ENCODE data around the gene SPEF1. TPM values are rescaled to one million over a fixed set of nuclear protein-coding genes. Genes with fewer than 3 reads are reported as not detected.

Gene SPEF1
- total RNA-seq, 2 experiments from 2014 or later, result 0.14 TPM; not detected in 1

DNA sequence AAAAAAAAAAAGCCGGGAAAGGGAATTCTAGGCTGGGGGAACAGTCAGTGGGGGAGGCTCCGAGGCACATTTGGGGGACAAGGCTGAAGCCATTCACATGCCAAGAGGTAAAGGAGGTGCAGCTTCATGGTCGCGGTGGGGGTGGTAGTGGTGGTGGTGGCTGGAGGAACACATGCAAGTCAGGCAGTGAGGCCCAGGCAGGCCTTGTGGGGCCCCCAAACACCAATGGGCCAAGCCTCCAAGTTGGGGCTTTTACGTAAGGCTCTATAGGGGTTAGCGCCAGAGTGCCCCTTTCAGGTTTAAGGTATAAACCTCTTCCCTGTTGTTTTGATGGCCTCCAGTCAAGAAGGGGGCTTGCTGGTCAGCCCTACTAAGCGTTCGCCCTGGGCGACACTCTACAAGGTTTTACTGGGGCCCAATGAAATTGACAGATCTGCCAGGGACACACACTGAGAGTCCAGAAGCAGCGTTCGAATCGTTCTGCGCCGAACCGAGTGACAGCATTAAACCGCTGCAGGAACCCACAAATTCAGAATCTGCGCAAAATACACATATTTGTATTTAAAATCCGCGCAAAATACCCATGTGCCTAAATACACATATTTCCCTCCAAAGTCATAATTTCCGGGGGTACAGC is 38.3 kb upstream of the SPEF1 start:
- Mint-ChIP-seq H3K4me3 (peak overlapping the region; percentile 89), H3K27me3 (no peaks in the 10 kb centered on the region), H3K4me1 (peaks cover 39% of the 10 kb centered on the region), H3K9me3 (ENCODE audit: low read depth) (no peaks in the 10 kb centered on the region), H3K36me3 (ENCODE audit: low read depth) (peaks cover 13% of the 10 kb centered on the region), H3K27ac (peak overlapping the region; percentile 92)
- CTCF ChIA-PET, result interaction anchor here (0.6 to 4.3 kb wide), 13 partner anchors 10 to 559 kb away, joined by 3 to 44 read pairs (median 5); partner anchors contain the start of genes ADISSP and CENPB
- intact Hi-C loops (cut with DNase I, micrococcal nuclease), result loop anchor here (1.0 to 10.0 kb wide), 12 partner anchors 8 to 1717 kb away; partner anchors contain the start of genes ADISSP (in 2 of the 2), CENPB (in 2 of the 2), MAVS (in 2 of the 2) and ATRN (in 1 of the 2)
- no peak for ATAC-seq
- no peak for DNase-seq
- POLR2A ChIA-PET, result interaction anchor here (0.8 to 1.6 kb wide), 2 partner anchors 23 to 52 kb away, joined by 3 to 7 read pairs; partner anchors contain the start of genes ADISSP and CDC25B

GRCh38 chr20:3818155-3819151 is 37.2 kb upstream of the SPEF1 start:
- Mint-ChIP-seq H3K4me3 (no peak overlapping the region), H3K4me1 (peaks cover 46% of the 10 kb centered on the region), H3K9me3 (ENCODE audit: low read depth) (no peaks in the 10 kb centered on the region), H3K27me3 (no peaks in the 10 kb centered on the region), H3K36me3 (ENCODE audit: low read depth) (peaks cover 13% of the 10 kb centered on the region), H3K27ac (peak overlapping the region; percentile 38)
- intact Hi-C loops (cut with DNase I, micrococcal nuclease), result loop anchor here in 1 of 2 experiments (10.0 kb wide), 1 partner anchor 344 kb away; the partner anchor contains the start of gene ATRN
- CTCF ChIA-PET, result interaction anchor here (0.6 to 4.3 kb wide), 12 partner anchors 18 to 1309 kb away, joined by 3 to 44 read pairs (median 4); partner anchors contain the start of genes ADISSP, CDC25B and CENPB
- POLR2A ChIA-PET, result interaction anchor here (1.0 to 1.7 kb wide), 2 partner anchors 32 to 50 kb away, joined by 3 to 4 read pairs; partner anchors contain the start of gene CENPB
- ATAC-seq (no peak), DNase-seq (peak; percentile 39)

DNA sequence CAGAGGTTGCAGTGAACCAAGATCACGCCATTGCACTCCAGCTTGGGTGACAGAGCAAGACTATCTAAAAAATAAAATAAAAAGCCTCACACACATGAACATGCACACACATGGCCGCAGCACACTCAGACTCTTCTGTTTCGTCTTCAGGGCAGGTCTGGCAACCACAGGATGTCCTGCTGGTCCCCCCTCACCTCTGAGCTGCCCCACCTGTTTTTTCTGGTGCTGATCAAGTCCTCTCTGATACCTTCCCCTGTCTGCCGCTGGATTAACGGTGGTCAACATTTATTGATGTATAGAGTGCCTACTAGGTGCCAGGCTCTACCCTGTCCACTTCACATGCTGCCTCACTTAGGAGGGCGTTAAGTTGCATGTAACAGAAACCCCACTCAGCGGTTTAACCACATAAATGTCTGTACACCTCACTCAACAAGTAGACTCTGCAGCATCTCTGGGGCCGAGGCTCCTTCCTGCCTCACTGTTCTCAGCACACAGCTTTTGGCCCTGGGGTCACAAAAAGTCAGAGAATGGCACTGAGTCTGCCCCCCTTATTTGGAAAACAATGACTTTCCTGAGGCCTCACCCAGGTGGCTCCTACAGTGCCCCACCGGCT is 34.6 kb upstream of the SPEF1 start:
- H3K27me3 Mint-ChIP-seq, result no peaks in the 10 kb centered on the region
- H3K27ac Mint-ChIP-seq, result peak overlapping the region; percentile 76
- CTCF ChIA-PET, result interaction anchor here (0.6 to 1.5 kb wide), 3 partner anchors 16 to 105 kb away, joined by 3 to 4 read pairs (median 4); partner anchors contain the start of gene ADISSP
- DNase-seq, result peak; percentile 48
- POLR2A ChIA-PET, result interaction anchor here (1.1 kb wide), 1 partner anchor 15 kb away, joined by 4 read pairs; no protein-coding TSS in a partner anchor
- no peaks in the 10 kb centered on the region for H3K36me3 Mint-ChIP-seq (ENCODE audit: low read depth)
- peaks cover 65% of the 10 kb centered on the region for H3K4me1 Mint-ChIP-seq
- no peak overlapping the region for H3K4me3 Mint-ChIP-seq
- H3K9me3 Mint-ChIP-seq (ENCODE audit: low read depth), result no peaks in the 10 kb centered on the region
- intact Hi-C loops (cut with DNase I, micrococcal nuclease), result loop anchor here in 1 of 2 experiments (10.0 kb wide), 1 partner anchor 341 kb away; the partner anchor contains the start of gene ATRN
- no peak for ATAC-seq

DNA sequence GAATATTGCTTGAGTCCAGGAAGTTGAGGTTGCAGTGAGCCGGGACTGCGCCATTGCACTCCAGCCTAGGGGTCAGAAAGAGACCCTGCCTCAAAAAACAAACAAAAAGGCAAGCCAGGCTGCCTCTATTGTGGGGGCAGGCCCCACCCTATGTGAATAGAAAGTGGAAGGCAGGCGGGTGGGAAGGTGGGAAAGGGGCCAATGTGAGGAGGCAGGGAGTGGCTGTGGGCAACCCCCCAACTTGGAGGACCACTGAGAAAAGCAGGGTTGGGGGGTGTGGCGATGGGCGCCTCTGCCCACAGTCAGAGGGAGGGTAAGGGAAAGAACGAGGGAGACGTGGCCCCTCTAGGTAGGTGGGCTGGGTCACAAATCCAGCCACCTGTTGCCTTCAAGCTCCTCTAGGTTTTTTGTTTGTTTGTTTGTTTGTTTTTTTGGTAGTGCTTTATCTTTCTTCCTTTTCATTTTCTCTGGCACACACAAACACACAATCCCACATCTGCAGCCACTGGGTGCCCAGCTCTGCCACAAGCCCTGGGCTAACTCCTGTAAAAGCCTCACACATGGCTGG is 33.8 kb upstream of the SPEF1 start:
- intact Hi-C loops (cut with DNase I, micrococcal nuclease), result loop anchor here in 1 of 2 experiments (10.0 kb wide), 1 partner anchor 340 kb away; the partner anchor contains the start of gene ATRN
- POLR2A ChIA-PET, result interaction anchor here (0.6 to 1.1 kb wide), 4 partner anchors 10 to 1296 kb away, joined by 4 to 5 read pairs (median 4); no protein-coding TSS in a partner anchor
- H3K9me3 Mint-ChIP-seq (ENCODE audit: low read depth), result no peaks in the 10 kb centered on the region
- peaks cover 70% of the 10 kb centered on the region for H3K4me1 Mint-ChIP-seq
- H3K4me3 Mint-ChIP-seq, result no peak overlapping the region
- H3K27me3 Mint-ChIP-seq, result no peaks in the 10 kb centered on the region
- no peaks in the 10 kb centered on the region for H3K36me3 Mint-ChIP-seq (ENCODE audit: low read depth)
- CTCF ChIA-PET, result interaction anchor here (1.5 kb wide), 1 partner anchor 15 kb away, joined by 4 read pairs; no protein-coding TSS in a partner anchor
- DNase-seq (no peak), ATAC-seq (no peak)
- no peak overlapping the region for H3K27ac Mint-ChIP-seq

DNA sequence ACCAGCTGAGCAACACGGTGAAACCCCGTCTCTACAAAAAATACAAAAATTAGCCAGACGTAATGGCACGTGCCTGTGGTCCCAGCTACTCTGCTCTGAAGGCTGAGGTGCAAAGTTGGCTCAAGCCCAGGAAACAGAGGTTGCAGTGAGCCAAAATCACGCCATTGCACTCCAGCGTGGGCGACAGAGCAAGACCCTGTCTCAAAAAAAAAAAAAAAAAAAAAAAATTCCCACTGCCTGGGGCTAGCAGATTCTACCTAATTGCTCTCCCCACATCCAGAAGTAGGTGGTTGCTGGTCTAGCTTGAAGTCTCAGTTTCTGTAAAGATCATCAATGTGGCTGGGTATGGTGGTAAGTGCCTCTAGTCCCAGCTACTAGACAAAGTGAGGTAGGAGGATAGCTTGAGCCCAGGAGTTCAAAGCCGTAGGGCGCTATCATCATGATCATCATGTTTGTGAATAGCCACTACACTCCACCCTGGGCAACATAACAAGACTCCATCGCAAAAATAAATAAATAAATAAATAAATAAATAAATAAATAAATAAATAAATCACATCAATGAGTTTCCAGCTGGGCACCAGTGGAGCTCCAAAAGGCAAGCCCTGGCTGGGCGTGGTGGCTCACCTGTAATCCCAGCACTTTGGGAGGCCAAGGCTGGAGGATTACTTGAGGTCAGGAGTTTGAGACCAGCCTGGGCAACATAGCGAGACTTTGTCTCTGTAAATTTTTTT is 32.8 kb upstream of the SPEF1 start:
- H3K4me1 Mint-ChIP-seq, result peaks cover 62% of the 10 kb centered on the region
- ChIA-PET CTCF (interaction anchor here (0.6 to 1.6 kb wide), 7 partner anchors 13 to 234 kb away, joined by 3 to 12 read pairs (median 4); no protein-coding TSS in a partner anchor), POLR2A (interaction anchor here (0.6 to 0.9 kb wide), 4 partner anchors 9 to 77 kb away, joined by 3 to 5 read pairs (median 4); no protein-coding TSS in a partner anchor)
- intact Hi-C loops (cut with DNase I, micrococcal nuclease), result loop anchor here in 1 of 2 experiments (10.0 kb wide), 1 partner anchor 339 kb away; the partner anchor contains the start of gene ATRN
- H3K27ac Mint-ChIP-seq, result peak overlapping the region; percentile 53
- H3K4me3 Mint-ChIP-seq, result no peak overlapping the region
- no peaks in the 10 kb centered on the region for H3K27me3 Mint-ChIP-seq
- DNase-seq (peak; percentile 58), ATAC-seq (no peak)
- no peaks in the 10 kb centered on the region for H3K36me3 Mint-ChIP-seq (ENCODE audit: low read depth)
- H3K9me3 Mint-ChIP-seq (ENCODE audit: low read depth), result no peaks in the 10 kb centered on the region

DNA sequence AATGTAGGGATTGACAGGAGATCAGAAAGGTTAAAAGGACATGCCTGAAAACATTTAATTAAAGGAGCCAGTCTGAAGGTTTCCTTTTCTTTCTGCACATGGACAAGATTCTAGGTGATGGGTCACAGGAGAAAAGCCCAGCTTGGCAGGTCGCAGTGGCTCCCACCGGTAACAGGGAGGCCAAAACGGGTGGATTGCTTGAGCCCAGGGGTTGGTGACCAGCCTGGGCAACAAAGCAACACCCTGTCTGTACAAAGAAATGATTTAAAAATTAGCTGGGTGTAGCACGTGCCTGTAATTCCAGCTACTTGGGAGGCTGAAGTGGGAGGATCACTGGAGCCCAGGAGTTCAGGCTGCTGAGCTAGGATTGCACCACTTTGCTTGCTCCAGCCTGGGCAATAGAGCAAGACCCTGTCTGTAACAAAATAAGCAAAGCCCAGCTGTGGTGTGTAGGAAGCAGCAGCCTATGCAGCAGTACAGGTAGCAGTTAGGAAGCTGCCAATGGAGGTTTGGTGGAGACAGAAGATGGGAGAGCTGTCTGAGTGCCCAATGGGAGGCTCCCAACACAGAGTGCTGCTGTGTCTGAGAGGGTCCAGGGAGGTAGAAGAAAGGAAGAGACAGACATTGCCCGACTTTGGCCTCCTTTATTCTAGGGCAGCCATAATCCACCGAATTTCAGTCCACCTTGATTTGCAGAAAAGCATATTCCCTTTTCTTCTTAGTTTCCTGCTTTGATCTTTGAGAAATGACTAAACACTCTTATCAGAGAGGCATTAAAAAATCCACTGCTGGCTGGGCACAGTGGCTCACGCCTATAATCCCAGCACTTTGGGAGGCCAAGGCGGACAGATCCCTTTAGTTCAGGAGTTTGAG is 32.0 kb upstream of the SPEF1 start:
- no peak for ATAC-seq
- no peaks in the 10 kb centered on the region for H3K9me3 Mint-ChIP-seq (ENCODE audit: low read depth)
- ChIA-PET POLR2A (interaction anchor here (0.7 to 0.9 kb wide), 2 partner anchors 12 to 68 kb away, joined by 3 read pairs; no protein-coding TSS in a partner anchor), CTCF (interaction anchor here (0.7 to 1.6 kb wide), 6 partner anchors 12 to 235 kb away, joined by 3 to 12 read pairs (median 4); no protein-coding TSS in a partner anchor)
- intact Hi-C loops (cut with DNase I, micrococcal nuclease), result loop anchor here in 1 of 2 experiments (10.0 kb wide), 1 partner anchor 338 kb away; the partner anchor contains the start of gene ATRN
- H3K27me3 Mint-ChIP-seq, result no peaks in the 10 kb centered on the region
- peaks cover 63% of the 10 kb centered on the region for H3K4me1 Mint-ChIP-seq
- H3K36me3 Mint-ChIP-seq (ENCODE audit: low read depth), result no peaks in the 10 kb centered on the region
- H3K4me3 Mint-ChIP-seq, result no peak overlapping the region
- H3K27ac Mint-ChIP-seq, result peak overlapping the region; percentile 53
- DNase-seq, result no peak

GRCh38 chr20:3812259-3812681 is 31.0 kb upstream of the SPEF1 start:
- Mint-ChIP-seq H3K27me3 (no peaks in the 10 kb centered on the region), H3K9me3 (ENCODE audit: low read depth) (no peaks in the 10 kb centered on the region), H3K36me3 (ENCODE audit: low read depth) (peaks cover under 1% of the 10 kb centered on the region), H3K4me1 (peaks cover 73% of the 10 kb centered on the region), H3K27ac (peak overlapping the region; percentile 96), H3K4me3 (peak overlapping the region; percentile 78)
- ATAC-seq (no peak), DNase-seq (no peak)
- CTCF ChIA-PET, result interaction anchor here (0.6 to 1.7 kb wide), 4 partner anchors 8 to 45 kb away, joined by 3 to 5 read pairs (median 4); partner anchors contain the start of genes ADISSP, AP5S1 and CDC25B
- intact Hi-C loops (cut with DNase I, micrococcal nuclease), result loop anchor here in 1 of 2 experiments (10.0 kb wide), 1 partner anchor 337 kb away; the partner anchor contains the start of gene ATRN
- POLR2A ChIA-PET, result interaction anchor here (1.0 kb wide), 1 partner anchor 26 kb away, joined by 5 read pairs; the partner anchor contains the start of gene CENPB

GRCh38 chr20:3811467-3812258 is 30.4 kb upstream of the SPEF1 start:
- Mint-ChIP-seq H3K27me3 (no peaks in the 10 kb centered on the region), H3K9me3 (ENCODE audit: low read depth) (no peaks in the 10 kb centered on the region), H3K4me3 (peak overlapping the region; percentile 78), H3K4me1 (peaks cover 78% of the 10 kb centered on the region), H3K27ac (peak overlapping the region; percentile 96), H3K36me3 (ENCODE audit: low read depth) (peaks cover 5% of the 10 kb centered on the region)
- CTCF ChIA-PET, result interaction anchor here (0.6 to 1.7 kb wide), 6 partner anchors 9 to 519 kb away, joined by 3 to 5 read pairs (median 3); partner anchors contain the start of genes ADISSP, AP5S1 and CDC25B
- POLR2A ChIA-PET, result interaction anchor here (1.0 kb wide), 1 partner anchor 26 kb away, joined by 5 read pairs; the partner anchor contains the start of gene CENPB
- intact Hi-C loops (cut with DNase I, micrococcal nuclease), result loop anchor here (1.0 to 10.0 kb wide), 6 partner anchors 9 to 337 kb away; partner anchors contain the start of genes AP5S1 (in 2 of the 2), ADISSP (in 1 of the 2), ATRN (in 1 of the 2) and CDC25B (in 1 of the 2)
- ATAC-seq (peak; percentile 92), DNase-seq (peak; percentile 97)

Measured in activated CD4-positive, alpha-beta T cell treated with anti-CD3 and anti-CD28 coated beads for 36 hours (primary cell).